ENCODE data around the gene MICAL3.

The MICAL3 gene

GRCh38 chr22:17966403-17966717 is 58.0 kb downstream of the MICAL3 start:
- DNase-seq = no peak

- no peak for DNase-seq
Observed at GRCh38 chr22:17965538-17966402, 58.6 kb downstream of the MICAL3 start.

GRCh38 chr22:17964643-17965042 is 59.7 kb downstream of the MICAL3 start:
- no peak for DNase-seq

- no peak for DNase-seq
Observed at GRCh38 chr22:17964156-17964555, 60.2 kb downstream of the MICAL3 start.

- DNase-seq = no peak
Observed at GRCh38 chr22:17963015-17963414, 61.3 kb downstream of the MICAL3 start.

- no peak for DNase-seq
Observed at GRCh38 chr22:17962168-17962567, 62.2 kb downstream of the MICAL3 start.

GRCh38 chr22:17961446-17961729 is 63.0 kb downstream of the MICAL3 start:
- no peak for DNase-seq

GRCh38 chr22:17960695-17961445 is 63.5 kb downstream of the MICAL3 start:
- no peak for DNase-seq

- DNase-seq = no peak
Observed at GRCh38 chr22:17960011-17960410, 64.3 kb downstream of the MICAL3 start.

GRCh38 chr22:17958166-17958565 is 66.2 kb downstream of the MICAL3 start:
- DNase-seq = no peak

GRCh38 chr22:17957693-17958092 is 66.7 kb downstream of the MICAL3 start:
- DNase-seq = no peak

GRCh38 chr22:17957204-17957603 is 67.2 kb downstream of the MICAL3 start:
- DNase-seq = no peak

- no peak for DNase-seq
Observed at GRCh38 chr22:17956630-17957029, 67.7 kb downstream of the MICAL3 start.

GRCh38 chr22:17955590-17956379 is 68.6 kb downstream of the MICAL3 start:
- DNase-seq = no peak

- DNase-seq = no peak
Observed at GRCh38 chr22:17954860-17955587, 69.3 kb downstream of the MICAL3 start.

GRCh38 chr22:17954200-17954859 is 70.0 kb downstream of the MICAL3 start:
- no peak for DNase-seq

GRCh38 chr22:17953147-17953546 is 71.2 kb downstream of the MICAL3 start:
- DNase-seq = no peak

GRCh38 chr22:17952273-17952801 is 72.0 kb downstream of the MICAL3 start:
- no peak for DNase-seq

- no peak for DNase-seq
Observed at GRCh38 chr22:17951315-17951714, 73.0 kb downstream of the MICAL3 start.

- no peak for DNase-seq
Observed at GRCh38 chr22:17950651-17951214, 73.6 kb downstream of the MICAL3 start.

- no peak for DNase-seq
Observed at GRCh38 chr22:17949642-17950473, 74.5 kb downstream of the MICAL3 start.
